Measurements from ENCODE around the gene TMBIM1.

TMBIM1 gene

DNA sequence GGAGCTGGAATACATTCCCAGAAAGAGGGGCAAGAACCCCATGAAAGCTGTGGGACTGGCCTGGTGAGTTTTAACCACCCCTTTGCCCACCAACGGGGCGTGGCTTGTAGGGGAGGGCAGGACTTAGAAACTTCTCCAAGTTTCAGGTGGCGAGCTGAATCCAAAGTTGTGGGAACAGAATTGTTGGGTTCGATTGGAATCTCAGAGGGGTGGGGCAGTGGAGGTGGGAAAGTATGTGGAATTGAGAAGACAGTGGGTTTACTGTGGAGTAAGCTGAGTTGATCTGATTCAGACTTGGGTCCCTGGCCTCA is 20.9 kb downstream of the TMBIM1 start:
- DNase-seq: no peak

DNA sequence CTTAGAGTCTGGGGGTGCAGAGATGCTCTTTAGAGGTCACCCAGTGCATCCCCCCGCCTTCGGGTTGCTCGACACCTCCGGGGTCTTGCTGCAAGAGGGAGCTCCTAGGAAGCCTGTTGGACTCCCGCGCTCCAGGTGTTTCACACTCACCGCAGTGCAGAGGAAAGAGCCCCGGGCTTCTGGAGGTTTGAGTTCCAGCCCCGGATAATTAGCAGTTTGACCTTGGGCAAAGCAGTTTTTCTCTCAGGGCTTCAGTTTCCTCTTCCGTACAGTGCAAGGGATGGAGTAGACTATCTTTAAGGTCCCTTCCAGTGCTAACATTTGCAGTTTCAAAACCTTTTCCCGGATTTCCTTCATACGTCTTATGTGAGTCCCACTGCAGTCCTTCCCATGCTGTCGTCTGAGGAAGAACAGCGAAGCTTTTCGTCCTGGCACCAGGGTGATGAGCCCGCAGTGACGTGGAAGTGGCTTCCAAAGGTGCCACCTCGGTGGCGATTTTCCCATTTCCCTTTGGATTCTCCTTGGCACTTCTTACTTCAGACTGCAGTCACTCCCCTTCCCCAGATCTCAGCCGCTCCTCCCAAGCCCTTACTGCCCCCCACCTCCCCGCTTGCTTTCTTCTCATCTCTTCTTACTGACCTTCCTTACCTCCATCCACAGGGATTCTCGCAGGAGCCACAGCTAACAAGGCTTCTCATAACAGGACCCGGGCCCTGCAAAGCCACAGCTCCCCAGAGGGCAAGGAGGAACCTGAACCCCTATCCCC is 21.4 kb downstream of the TMBIM1 start:
- DNase-seq: peak in 1 of 2 experiments; percentile 24

DNA sequence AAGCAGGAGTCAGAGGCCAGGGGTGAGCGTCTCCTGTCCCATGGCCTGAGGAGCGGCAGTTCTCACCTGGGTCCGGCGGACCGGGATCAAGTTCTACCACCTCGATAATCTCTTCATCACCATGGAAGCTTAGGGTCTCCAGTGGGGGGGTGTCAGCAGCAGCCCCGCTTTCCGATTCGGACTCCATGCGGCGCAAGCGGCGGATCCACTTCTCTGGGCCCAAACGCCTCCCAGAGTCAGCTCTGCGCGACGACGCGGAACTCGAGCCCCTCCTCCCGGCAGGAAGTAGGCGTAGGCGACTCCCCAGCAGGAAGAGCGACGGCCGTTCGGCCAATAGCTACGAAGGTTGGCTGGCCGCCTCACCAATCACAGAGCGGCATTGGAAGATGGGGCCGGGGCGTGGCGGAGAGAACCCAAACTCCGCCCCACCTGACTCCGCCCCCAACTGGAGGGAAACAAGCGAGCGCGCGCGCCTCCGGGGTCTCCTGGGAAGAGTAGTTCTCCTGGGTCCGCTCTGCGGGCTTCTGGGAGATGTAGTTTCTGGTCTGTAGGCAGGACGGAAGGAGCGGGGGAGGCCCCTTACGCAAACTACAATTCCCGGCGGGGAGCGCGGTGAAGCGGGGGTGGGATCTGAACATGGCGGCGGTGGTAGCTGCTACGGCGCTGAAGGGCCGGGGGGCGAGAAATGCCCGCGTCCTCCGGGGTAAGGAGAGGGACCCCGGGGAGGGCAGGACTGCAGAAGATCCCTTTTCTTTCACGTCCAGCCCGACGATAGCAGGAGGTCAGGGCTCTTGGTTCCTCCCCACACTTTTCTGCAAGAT is 22.2 kb downstream of the TMBIM1 start, which contains the start of the genes AAMP and PNKD:
Gene AAMP (minus strand): TSS at position 238 of the 821 bp plus-strand sequence. CDS start 51 bp downstream, at position 187.
Gene PNKD (plus strand): TSS at position 620 of the 821 bp plus-strand sequence. CDS start 17 bp downstream, at position 637.
- DNase-seq: peak; percentile 100

DNA sequence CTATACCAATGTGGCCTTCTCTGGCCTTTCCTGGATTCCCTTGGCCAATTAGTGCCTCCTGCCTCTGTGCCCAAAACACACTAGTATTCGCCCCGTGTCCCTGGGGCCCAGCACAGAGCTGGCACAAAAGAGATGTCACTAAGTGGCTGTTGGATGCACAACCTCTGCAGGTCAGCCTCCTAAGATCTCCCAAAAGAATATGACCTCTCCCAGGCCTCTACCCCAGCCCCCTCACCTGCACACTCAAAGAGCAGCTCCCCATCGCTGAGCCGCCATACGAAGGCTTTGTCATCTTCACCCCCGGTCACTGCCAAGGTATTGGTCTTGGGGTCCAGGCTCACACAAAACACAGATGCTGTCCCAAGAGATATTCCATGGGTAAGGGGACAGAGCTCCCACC is 25.0 kb downstream of the TMBIM1 start:
- no peak for DNase-seq

- no peak for DNase-seq
Observed at GRCh38 chr2:218266316-218266979, 25.9 kb downstream of the TMBIM1 start.

- DNase-seq: no peak
Observed at GRCh38 chr2:218265626-218266025, 26.7 kb downstream of the TMBIM1 start.

- DNase-seq: no peak
Observed at GRCh38 chr2:218264773-218265561, 27.3 kb downstream of the TMBIM1 start.

DNA sequence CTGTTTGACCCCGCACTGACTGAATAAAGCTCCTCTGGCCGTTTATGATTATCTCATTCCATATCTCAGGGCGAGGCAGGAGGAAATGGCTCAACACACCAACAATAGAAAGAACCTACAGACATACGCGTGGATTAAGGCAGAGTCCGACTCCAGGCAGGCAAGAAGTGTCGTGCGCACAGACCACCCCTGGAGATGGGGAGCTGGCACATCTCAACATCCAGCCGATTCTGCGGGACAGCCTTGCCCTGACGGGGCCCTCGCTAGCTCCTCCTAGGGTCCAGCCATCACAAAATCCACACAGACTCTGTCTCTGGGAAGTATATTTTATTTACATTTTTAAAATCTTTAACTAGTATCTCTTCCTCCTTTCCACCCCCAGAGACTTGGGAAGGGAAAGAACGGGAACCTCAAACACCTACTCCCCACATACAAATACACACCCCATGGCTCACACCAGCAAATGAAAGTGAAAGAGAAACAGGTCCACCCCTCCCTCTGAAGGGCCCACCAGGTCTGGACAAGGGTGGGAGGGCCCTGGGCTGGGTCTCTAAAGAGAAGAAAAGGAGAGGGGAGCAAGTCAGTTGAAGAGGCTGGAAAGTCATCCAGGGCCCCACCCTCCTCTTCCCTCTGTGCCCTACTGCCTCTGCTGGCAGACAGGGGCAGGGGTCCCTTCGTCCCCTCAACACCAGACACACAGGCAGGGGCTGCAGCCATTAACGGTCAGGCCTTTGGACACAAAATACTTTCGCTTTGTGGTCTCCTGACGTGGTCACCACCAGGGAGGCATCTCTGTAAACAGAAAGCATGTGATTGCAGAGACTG is 28.3 kb downstream of the TMBIM1 start:
- no peak for DNase-seq

- no peak for DNase-seq
Observed at GRCh38 chr2:218262631-218263586, 29.4 kb downstream of the TMBIM1 start.

DNA sequence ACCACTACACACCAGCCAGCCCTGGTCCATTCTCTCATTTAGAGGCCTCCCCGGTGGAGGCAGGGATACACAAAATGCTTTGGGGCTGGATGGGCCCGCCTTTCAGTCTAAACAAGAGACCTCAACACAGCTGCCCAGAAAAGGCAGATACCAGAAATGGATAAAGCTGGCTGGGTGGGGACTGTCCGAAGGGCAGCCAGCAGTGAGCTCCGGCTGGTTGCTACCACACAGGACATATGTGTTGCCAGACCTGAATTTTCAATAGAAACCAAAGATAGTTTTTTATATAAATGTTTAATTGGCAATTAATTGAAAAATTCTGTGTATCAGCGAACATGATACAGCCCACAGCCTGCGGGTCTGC is 30.1 kb downstream of the TMBIM1 start:
- no peak for DNase-seq

GRCh38 chr2:218261423-218262236 is 30.7 kb downstream of the TMBIM1 start:
- no peak for DNase-seq

GRCh38 chr2:218260742-218261422 is 31.4 kb downstream of the TMBIM1 start, which contains the start of gene GPBAR1:
Gene GPBAR1, plus strand, starts transcription at chr2:218261015. Its CDS starts 1,710 bp downstream, at chr2:218262725.
- DNase-seq: no peak

DNA sequence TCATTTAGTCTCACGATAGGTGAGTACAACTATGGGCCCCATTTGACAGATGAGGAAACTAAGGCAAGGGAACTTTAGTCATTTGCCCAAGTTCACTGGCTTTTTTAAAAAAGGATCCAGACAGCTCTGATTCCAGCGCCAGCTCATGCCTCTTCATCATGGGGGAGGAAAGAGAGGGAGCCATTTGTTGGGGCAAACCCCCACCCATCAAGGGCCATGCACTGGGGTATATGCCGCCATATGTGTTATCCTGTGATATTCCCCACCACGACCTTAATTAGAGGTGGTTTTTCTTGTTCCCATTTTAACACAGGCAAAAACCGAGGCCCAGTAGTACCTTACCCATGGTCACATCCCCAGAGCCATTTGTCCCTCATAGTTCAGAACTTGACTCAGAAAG is 32.1 kb downstream of the TMBIM1 start:
- DNase-seq: no peak

DNA sequence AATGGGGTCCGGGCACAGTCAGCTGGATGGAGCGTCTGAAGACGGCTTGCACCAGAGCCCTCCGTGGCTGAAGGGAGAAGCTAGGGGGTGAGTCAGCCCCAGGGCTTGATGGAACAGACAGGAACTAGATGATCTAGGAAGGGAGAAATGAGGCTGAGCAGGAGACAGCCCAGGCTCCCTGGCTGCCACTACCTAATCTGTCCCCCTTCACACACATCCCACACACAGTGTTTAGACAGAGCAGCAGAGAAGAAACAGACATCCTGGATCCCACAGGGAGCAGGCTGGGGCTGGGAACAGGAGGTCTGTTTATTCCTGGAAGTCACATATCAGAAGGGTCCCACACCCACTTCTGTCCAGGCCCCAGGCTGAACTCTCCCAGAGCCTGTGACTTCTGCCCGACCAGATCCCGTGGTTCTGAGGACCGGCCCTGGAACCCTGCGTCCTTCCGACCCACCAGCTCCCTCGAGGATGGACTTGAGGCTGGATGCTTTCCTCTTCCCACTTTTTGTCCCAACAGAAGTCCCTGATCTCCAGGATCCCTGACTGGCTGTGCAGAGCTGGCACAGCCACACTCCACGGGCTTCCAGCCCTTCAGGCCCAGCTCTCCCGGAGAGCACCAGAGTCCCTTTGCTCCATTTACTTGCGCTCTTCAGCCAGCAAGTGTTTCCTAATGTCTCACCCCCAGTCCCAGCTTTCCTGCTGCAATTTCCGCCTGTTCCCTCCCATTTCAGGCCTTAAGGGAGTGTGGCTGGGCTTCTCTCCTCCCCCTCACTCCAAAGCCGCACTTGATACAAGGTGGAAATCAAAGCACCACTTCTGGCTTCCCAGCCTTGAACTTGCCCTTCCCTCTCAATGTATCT is 33.0 kb downstream of the TMBIM1 start:
- DNase-seq: no peak

GRCh38 chr2:218257390-218257981 is 34.8 kb downstream of the TMBIM1 start:
- DNase-seq: peak; percentile 72 to 78

- DNase-seq: no peak
Observed at GRCh38 chr2:218256612-218257350, 35.5 kb downstream of the TMBIM1 start.

- no peak for DNase-seq
Observed at GRCh38 chr2:218255446-218255845, 36.9 kb downstream of the TMBIM1 start.

Measured in activated CD4-positive, alpha-beta T cell treated with anti-CD3 and anti-CD28 coated beads, Interleukin-2, amount 50 U/mL, for 48 hours (primary cell).